Erythroblast (primary cell): ENCODE measurements around the gene TLR1.

ENCODE experiments used
- GATA1 ChIP-seq: IDR thresholded peaks from 2 replicates; pipeline ENCODE4 v1.6.1; 2011; ENCODE audit warnings: low read depth, mild to moderate bottlenecking, control low read depth, low read length, moderate library complexity
- POLR2A ChIP-seq: IDR thresholded peaks from 2 replicates; pipeline ENCODE4 v1.6.1; 2011; ENCODE audit warnings: mild to moderate bottlenecking, low read length

DNA sequence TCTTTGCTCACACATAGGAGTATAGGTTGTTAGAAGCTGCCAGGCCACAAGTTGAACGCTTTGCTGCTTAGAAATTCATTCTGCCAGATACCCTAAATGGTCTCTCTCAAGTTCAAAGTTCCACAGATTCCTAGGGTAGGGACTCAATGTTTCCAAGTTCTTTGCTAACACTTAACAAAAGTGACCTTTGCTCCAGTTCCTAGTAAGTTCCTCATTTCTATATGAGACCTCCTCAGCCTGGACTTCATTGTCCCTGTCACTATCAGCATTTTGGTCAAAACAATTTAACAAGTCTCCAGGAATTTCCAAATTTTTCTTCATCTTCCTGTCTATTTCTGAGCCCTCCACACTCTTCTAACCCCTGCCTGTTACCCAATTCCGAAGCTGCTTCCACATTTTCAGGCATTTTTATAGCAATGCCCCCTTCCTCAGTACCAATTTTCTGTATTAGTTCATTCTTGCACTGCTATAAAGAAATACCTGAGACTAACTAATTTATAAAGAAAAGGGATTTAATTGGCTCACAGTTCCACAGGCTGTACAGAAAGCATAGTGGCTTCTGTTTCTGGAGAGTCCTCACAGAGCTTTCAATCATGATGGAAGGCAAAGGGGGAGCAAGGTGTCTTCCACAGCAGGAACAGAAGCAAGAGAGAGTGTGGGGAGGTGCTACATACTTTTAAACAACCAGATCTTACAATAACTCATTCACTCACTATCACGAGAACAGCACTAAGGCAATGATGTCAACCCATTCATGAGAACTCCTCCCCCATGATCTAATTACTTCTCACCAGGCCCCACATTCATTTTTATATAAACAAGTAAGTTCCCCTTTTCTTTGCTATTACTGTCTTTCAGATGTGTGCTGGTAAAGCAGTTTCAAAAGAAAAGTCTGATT is 11.5 kb upstream of the TLR1 start:
- TF ChIP-seq POLR2A: no peak
- TF ChIP-seq GATA1: no peak
